ENCODE measurements around the gene CDK5RAP3. TPM values are rescaled to one million over a fixed set of nuclear protein-coding genes. Genes with fewer than 3 reads are reported as not detected.
A peak's percentile ranks its signal among the peaks of the same experiment; 100 is the strongest.

CDK5RAP3 gene
- total and polyA plus RNA-seq, 2 experiments from 2014 or later: 121 to 158 TPM

DNA sequence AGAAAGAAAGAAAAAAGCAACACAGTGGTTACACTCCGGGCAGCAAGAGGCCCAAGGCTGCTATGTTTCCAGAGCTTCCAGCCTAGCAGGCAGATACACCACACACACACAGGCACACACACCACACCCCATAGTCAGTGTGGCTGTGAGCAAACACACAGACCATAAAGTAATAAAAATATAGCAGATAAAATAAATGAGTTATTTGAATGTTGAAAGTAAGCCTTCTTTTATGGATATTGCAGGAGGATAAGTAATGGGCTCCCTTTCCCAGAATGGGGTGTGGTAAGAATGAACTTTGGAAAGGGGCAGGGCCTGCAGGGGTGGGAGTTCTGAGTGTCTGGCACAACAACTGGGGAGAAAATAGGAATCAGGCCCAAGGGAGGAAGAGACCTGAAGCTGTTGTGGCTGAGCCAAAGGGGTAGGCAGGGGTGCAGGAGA lies 4.8 kb upstream of the CDK5RAP3 start:
- Histone ChIP-seq H3K9me3 (ENCODE audit: low read depth) (no peaks in the 10 kb centered on the region), H3K27ac (no peak overlapping the region), H3K36me3 (no peaks in the 10 kb centered on the region), H3K4me1 (ENCODE audit: low read depth) (no peaks in the 10 kb centered on the region), H3K4me3 (no peak overlapping the region), H3K27me3 (no peaks in the 10 kb centered on the region)
- DNase-seq (ENCODE audit: low read depth in 1 of 2, low spot score in 1 of 2): no peak
- TF ChIP-seq, protein P1, sequence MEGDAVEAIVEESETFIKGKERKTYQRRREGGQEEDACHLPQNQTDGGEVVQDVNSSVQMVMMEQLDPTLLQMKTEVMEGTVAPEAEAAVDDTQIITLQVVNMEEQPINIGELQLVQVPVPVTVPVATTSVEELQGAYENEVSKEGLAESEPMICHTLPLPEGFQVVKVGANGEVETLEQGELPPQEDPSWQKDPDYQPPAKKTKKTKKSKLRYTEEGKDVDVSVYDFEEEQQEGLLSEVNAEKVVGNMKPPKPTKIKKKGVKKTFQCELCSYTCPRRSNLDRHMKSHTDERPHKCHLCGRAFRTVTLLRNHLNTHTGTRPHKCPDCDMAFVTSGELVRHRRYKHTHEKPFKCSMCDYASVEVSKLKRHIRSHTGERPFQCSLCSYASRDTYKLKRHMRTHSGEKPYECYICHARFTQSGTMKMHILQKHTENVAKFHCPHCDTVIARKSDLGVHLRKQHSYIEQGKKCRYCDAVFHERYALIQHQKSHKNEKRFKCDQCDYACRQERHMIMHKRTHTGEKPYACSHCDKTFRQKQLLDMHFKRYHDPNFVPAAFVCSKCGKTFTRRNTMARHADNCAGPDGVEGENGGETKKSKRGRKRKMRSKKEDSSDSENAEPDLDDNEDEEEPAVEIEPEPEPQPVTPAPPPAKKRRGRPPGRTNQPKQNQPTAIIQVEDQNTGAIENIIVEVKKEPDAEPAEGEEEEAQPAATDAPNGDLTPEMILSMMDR (IDR thresholded peaks at IDR 0.05; ENCODE audit: low read depth, low read length): no peak

DNA sequence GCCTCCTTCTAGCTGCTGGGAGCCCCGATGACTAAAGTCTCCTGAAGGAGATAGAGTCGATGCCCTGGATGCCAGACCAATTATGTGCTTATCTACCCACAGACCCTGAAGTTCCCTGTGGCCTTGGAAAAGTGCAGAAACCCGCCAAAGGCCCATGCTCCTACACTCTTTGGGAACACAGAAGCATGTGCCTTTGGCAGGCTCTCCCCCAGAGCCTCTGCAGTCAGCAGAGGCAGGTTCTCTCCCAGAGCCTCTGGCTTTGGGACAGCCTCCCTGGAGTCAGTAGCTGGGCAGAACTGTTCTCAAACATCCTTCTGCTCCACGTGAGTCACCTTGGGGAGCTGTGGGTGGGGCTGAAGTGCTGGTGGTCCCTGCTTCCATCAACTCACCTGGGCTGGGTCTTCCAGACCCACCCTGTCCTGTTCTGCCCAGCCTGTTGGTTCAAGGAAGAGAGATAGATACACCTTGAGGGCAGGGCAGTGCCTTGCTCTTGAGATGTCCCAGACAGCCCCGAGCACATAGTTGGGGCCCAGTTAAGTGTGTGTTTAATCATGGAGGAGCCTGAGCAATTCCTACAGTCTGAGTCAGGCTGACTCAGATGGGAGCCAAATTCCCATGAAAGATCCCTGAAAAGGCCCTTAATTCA lies 3.2 kb upstream of the CDK5RAP3 start:
- H3K4me3 ChIP-seq: no peak overlapping the region
- no peaks in the 10 kb centered on the region for H3K27me3 ChIP-seq
- TF ChIP-seq, protein P1 (IDR thresholded peaks at IDR 0.05; ENCODE audit: low read depth, low read length): no peak
- no peaks in the 10 kb centered on the region for H3K36me3 ChIP-seq
- H3K27ac ChIP-seq: no peak overlapping the region
- peak in 1 of 2 donors; percentile 70 for DNase-seq (ENCODE audit: low read depth in 1 of 2, low spot score in 1 of 2)
- H3K4me1 ChIP-seq (ENCODE audit: low read depth): no peaks in the 10 kb centered on the region
- no peaks in the 10 kb centered on the region for H3K9me3 ChIP-seq (ENCODE audit: low read depth)

DNA sequence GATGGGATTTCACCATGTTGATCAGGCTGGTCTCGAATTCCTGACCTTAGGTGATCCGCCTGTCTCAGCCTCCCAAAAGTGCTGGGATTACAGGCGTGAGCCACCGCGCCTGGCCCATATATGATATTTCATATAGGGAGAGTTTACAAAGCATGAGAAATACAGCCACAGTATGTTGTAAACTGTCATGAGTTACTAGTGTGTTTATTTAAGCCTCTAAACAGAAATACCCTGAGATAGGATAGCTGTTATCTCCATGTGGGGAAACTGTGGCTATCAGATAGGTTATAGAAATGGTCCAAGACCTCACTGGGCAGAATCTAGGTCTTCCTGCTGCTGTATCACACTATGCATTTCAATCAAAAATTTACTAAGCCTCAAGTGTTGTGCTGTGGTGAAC lies 2.1 kb upstream of the CDK5RAP3 start:
- no peaks in the 10 kb centered on the region for H3K4me1 ChIP-seq (ENCODE audit: low read depth)
- no peak overlapping the region for H3K27ac ChIP-seq
- no peaks in the 10 kb centered on the region for H3K36me3 ChIP-seq
- H3K4me3 ChIP-seq: no peak overlapping the region
- TF ChIP-seq, protein P1 (IDR thresholded peaks at IDR 0.05; ENCODE audit: low read depth, low read length): no peak
- no peaks in the 10 kb centered on the region for H3K27me3 ChIP-seq
- DNase-seq (ENCODE audit: low read depth in 1 of 2, low spot score in 1 of 2): no peak
- no peaks in the 10 kb centered on the region for H3K9me3 ChIP-seq (ENCODE audit: low read depth)

DNA sequence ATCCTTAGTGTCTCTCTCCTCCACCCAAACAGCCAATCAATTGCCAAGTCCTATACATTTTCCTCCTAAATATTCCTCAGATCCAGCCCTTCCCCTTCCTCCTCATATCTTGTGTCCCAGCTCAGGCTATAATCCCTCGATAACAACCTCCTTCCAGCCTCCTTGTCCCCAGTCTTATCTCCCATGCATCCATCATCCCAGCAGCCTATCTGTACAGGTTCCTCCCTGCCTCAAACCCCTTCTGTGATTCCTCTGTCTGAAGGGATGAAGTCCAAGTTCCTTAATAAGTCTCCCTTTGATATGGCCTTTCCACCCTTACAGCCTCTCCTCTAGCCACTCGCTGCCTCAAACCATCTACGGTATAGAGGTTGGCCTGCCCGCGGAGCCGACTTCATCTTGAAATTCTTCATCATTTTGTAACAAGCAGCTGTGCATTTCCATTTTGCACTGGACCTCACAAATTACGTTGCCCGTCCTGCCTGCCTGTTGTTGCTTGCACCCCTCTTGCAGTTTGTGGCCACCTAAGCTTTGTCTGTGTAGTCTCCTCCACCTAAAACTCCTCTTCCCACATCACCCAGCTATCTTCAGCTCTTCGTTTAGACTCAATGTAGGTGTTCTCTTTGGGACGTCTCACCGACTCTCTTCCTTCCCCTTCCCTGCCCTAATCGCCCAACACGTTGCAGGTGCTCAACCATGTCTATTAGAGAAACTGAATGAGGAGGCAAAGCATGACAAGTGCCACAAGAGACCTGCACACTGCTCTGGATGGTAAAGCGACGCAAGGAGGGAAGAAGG lies 786 bp upstream of the CDK5RAP3 start:
- Histone ChIP-seq H3K27me3 (no peaks in the 10 kb centered on the region), H3K4me3 (no peak overlapping the region), H3K27ac (no peak overlapping the region), H3K9me3 (ENCODE audit: low read depth) (no peaks in the 10 kb centered on the region), H3K36me3 (peaks cover 9% of the 10 kb centered on the region), H3K4me1 (ENCODE audit: low read depth) (no peaks in the 10 kb centered on the region)
- TF ChIP-seq, protein P1 (IDR thresholded peaks at IDR 0.05; ENCODE audit: low read depth, low read length): no peak
- DNase-seq (ENCODE audit: low read depth in 1 of 2, low spot score in 1 of 2): no peak

DNA sequence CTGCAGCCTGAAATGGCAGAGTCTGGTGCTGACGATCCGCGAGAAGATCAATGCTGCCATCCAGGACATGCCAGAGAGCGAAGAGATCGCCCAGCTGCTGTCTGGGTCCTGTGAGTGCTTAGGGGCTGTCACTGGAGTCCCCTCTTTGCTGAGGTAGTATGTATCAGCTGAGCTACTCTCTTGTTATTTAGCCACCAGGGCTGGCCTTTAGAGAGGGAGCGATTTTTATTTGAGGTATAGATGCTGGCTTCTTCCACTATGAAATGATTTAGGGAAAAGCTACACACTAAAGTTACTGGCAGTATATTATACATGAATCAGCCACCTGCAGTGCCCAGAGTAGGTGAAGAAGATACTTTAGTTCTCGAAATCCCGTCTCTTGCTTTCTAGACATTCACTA lies 2.6 kb downstream of the CDK5RAP3 start:
- TF ChIP-seq, protein P1 (IDR thresholded peaks at IDR 0.05; ENCODE audit: low read depth, low read length): no peak

More for the DNA sequence above, 2.6 kb downstream of the CDK5RAP3 start:
- no peak for DNase-seq (ENCODE audit: low read depth in 1 of 2, low spot score in 1 of 2)
- no peaks in the 10 kb centered on the region for H3K9me3 ChIP-seq (ENCODE audit: low read depth)
- no peak overlapping the region for H3K27ac ChIP-seq
- H3K36me3 ChIP-seq: peaks cover 14% of the 10 kb centered on the region
- H3K27me3 ChIP-seq: no peaks in the 10 kb centered on the region
- no peak overlapping the region for H3K4me3 ChIP-seq
- H3K4me1 ChIP-seq (ENCODE audit: low read depth): no peaks in the 10 kb centered on the region
